Measurements from ENCODE around the gene BCL2.

Gene BCL2

GRCh38 chr18:63087421-63088230 lies 231.9 kb downstream of the BCL2 start:
- H3K4me1 ChIP-seq = no peaks in the 10 kb centered on the region
- no peak overlapping the region for H3K27ac ChIP-seq
- H3K4me2 ChIP-seq (ENCODE audit: low read length) = no peak overlapping the region
- H2AFZ ChIP-seq = no peak overlapping the region
- no peaks in the 10 kb centered on the region for H3K36me3 ChIP-seq (ENCODE audit: control insufficient read depth, insufficient read depth, low read length)
- H3K9me3 ChIP-seq (ENCODE audit: control insufficient read depth, low read length) = no peaks in the 10 kb centered on the region
- H3K27me3 ChIP-seq (ENCODE audit: control insufficient read depth, insufficient read depth, low read length) = no peaks in the 10 kb centered on the region
- no peak overlapping the region for H3K9ac ChIP-seq
- no peaks in the 10 kb centered on the region for H3K79me2 ChIP-seq
- no peak overlapping the region for H3K4me3 ChIP-seq (ENCODE audit: low read depth, low read length)
- no peak for TF ChIP-seq CTCF (IDR thresholded peaks at IDR 0.05)

- no peaks in the 10 kb centered on the region for H3K79me2 ChIP-seq
- no peak overlapping the region for H2AFZ ChIP-seq
- H3K36me3 ChIP-seq (ENCODE audit: control insufficient read depth, insufficient read depth, low read length) = no peaks in the 10 kb centered on the region
- H3K27ac ChIP-seq = no peak overlapping the region
- H3K27me3 ChIP-seq (ENCODE audit: control insufficient read depth, insufficient read depth, low read length) = no peaks in the 10 kb centered on the region
- H3K4me3 ChIP-seq (ENCODE audit: low read depth, low read length) = no peak overlapping the region
- no peaks in the 10 kb centered on the region for H3K4me1 ChIP-seq
- H3K9me3 ChIP-seq (ENCODE audit: control insufficient read depth, low read length) = no peaks in the 10 kb centered on the region
- no peak overlapping the region for H3K9ac ChIP-seq
- H3K4me2 ChIP-seq (ENCODE audit: low read length) = no peak overlapping the region
- TF ChIP-seq CTCF (IDR thresholded peaks at IDR 0.05) = no peak
These were observed 234.0 kb downstream of the BCL2 start for GRCh38 chr18:63085611-63086010.

GRCh38 chr18:63084219-63084618 lies 235.3 kb downstream of the BCL2 start:
- H3K9me3 ChIP-seq (ENCODE audit: control insufficient read depth, low read length) = no peaks in the 10 kb centered on the region
- TF ChIP-seq CTCF (IDR thresholded peaks at IDR 0.05) = no peak
- no peaks in the 10 kb centered on the region for H3K27me3 ChIP-seq (ENCODE audit: control insufficient read depth, insufficient read depth, low read length)
- no peaks in the 10 kb centered on the region for H3K4me1 ChIP-seq
- no peak overlapping the region for H3K4me2 ChIP-seq (ENCODE audit: low read length)
- H3K4me3 ChIP-seq (ENCODE audit: low read depth, low read length) = no peak overlapping the region
- no peak overlapping the region for H3K27ac ChIP-seq
- no peaks in the 10 kb centered on the region for H3K36me3 ChIP-seq (ENCODE audit: control insufficient read depth, insufficient read depth, low read length)
- H3K79me2 ChIP-seq = no peaks in the 10 kb centered on the region
- no peak overlapping the region for H2AFZ ChIP-seq
- H3K9ac ChIP-seq = no peak overlapping the region

GRCh38 chr18:63083555-63083954 lies 236.0 kb downstream of the BCL2 start:
- Histone ChIP-seq H3K9ac (no peak overlapping the region), H2AFZ (no peak overlapping the region), H3K4me2 (ENCODE audit: low read length) (no peak overlapping the region), H3K79me2 (no peaks in the 10 kb centered on the region), H3K9me3 (ENCODE audit: control insufficient read depth, low read length) (no peaks in the 10 kb centered on the region), H3K4me3 (ENCODE audit: low read depth, low read length) (no peak overlapping the region), H3K4me1 (no peaks in the 10 kb centered on the region), H3K27me3 (ENCODE audit: control insufficient read depth, insufficient read depth, low read length) (no peaks in the 10 kb centered on the region), H3K27ac (no peak overlapping the region), H3K36me3 (ENCODE audit: control insufficient read depth, insufficient read depth, low read length) (no peaks in the 10 kb centered on the region)
- no peak for TF ChIP-seq CTCF (IDR thresholded peaks at IDR 0.05)

GRCh38 chr18:63083020-63083531 lies 236.5 kb downstream of the BCL2 start:
- TF ChIP-seq CTCF (IDR thresholded peaks at IDR 0.05) = no peak
- no peak overlapping the region for H2AFZ ChIP-seq
- no peak overlapping the region for H3K27ac ChIP-seq

More at GRCh38 chr18:63083020-63083531, 236.5 kb downstream of the BCL2 start:
- H3K4me2 ChIP-seq (ENCODE audit: low read length) = no peak overlapping the region
- H3K9ac ChIP-seq = no peak overlapping the region
- H3K36me3 ChIP-seq (ENCODE audit: control insufficient read depth, insufficient read depth, low read length) = no peaks in the 10 kb centered on the region
- no peaks in the 10 kb centered on the region for H3K79me2 ChIP-seq
- H3K4me3 ChIP-seq (ENCODE audit: low read depth, low read length) = no peak overlapping the region
- no peaks in the 10 kb centered on the region for H3K27me3 ChIP-seq (ENCODE audit: control insufficient read depth, insufficient read depth, low read length)
- H3K9me3 ChIP-seq (ENCODE audit: control insufficient read depth, low read length) = no peaks in the 10 kb centered on the region
- H3K4me1 ChIP-seq = no peaks in the 10 kb centered on the region

All from parathyroid adenoma (tissue), 2 donors.